WTC11 (cell line): Measurements from ENCODE around the gene PRKRIP1.

Experiments used
- CTCF ChIP-seq: fragments of 200-600 bp; IDR thresholded peaks from 2 replicates; pipeline ENCODE4 v1.8.0; 2022; ENCODE audit warnings: antibody characterized with exemption
- HMGXB4 ChIP-seq: sonication (generic); formaldehyde crosslinking; IDR thresholded peaks from 2 replicates; pipeline ENCODE4 v1.8.1; 2023; ENCODE audit warnings: mild to moderate bottlenecking, moderate library complexity, missing genetic modification reagents
- JUN ChIP-seq: sonication (generic); formaldehyde crosslinking; IDR thresholded peaks from 2 replicates; pipeline ENCODE4 v1.8.0; 2023; ENCODE audit warnings: mild to moderate bottlenecking, missing genetic modification reagents

GRCh38 chr7:102392330-102392729 lies 3.8 kb upstream of the PRKRIP1 start:
- no peak for TF ChIP-seq HMGXB4 (CRISPR knock-in tag)
- TF ChIP-seq CTCF = no peak
- no peak for TF ChIP-seq JUN (CRISPR knock-in tag)
